Heart right ventricle (tissue), 16 donors: ENCODE measurements around the gene PLA2G2E. TPM values are rescaled to one million over a fixed set of nuclear protein-coding genes. Genes with fewer than 3 reads are reported as not detected.

Experiments
- ATAC-seq, 8 donors: fragments of 200-7000 bp; cut with Tn5 transposase; one replicate each; pipeline ENCODE4 v1.9.1; 2020; ENCODE audit warnings: mild to moderate bottlenecking in 8 of 8, moderate library complexity in 8 of 8, moderate number of reproducible peaks in 1 of 8
- DNase-seq, 2 donors: peaks; one replicate each; pipeline ENCODE4 v3.0.0-alpha.2; 2020
- H3K27ac ChIP-seq, 10 donors: fragments of 200-600 bp; sonication (generic) in 2 of 10; one replicate each; pipeline versions ENCODE4 v1.5.0 to v1.8.0; 2020 to 2022; ENCODE audit warnings: mild to moderate bottlenecking in 3 of 10
- H3K27me3 ChIP-seq, 7 donors: fragments of 200-600 bp; one replicate each; pipeline ENCODE4 v1.8.0; 2021 to 2022; ENCODE audit warnings: mild to moderate bottlenecking in 2 of 7
- H3K36me3 ChIP-seq, 9 donors: fragments of 200-600 bp; sonication (generic) in 1 of 9; one replicate each; pipeline versions ENCODE4 v1.5.0 to v1.8.0; 2020 to 2022; ENCODE audit warnings: mild to moderate bottlenecking in 2 of 9
- H3K4me1 ChIP-seq, 9 donors: fragments of 200-600 bp; sonication (generic) in 1 of 9; one replicate each; pipeline versions ENCODE4 v1.5.0 to v1.8.0; 2020 to 2022; ENCODE audit warnings: mild to moderate bottlenecking in 4 of 9
- H3K4me3 ChIP-seq, 10 donors: fragments of 200-600 bp; sonication (generic) in 2 of 10; one replicate each; pipeline versions ENCODE4 v1.5.0 to v1.8.0; 2020 to 2022; ENCODE audit warnings: mild to moderate bottlenecking in 7 of 10, moderate library complexity in 2 of 10
- H3K9me3 ChIP-seq, 11 donors: fragments of 200-600 bp in 10 of 11; sonication (generic) in 2 of 11; one replicate each; pipeline versions ENCODE4 v1.5.0 to v1.8.0; 2013 to 2022; ENCODE audit warnings: mild to moderate bottlenecking in 2 of 11, control low read depth in 1 of 11, moderate library complexity in 1 of 11
- CTCF ChIP-seq, 9 donors: fragments of 200-600 bp; sonication (generic) in 2 of 9; IDR thresholded peaks; one replicate each; pipeline versions ENCODE4 v1.5.0 to v1.8.0; 2021 to 2022; ENCODE audit warnings: antibody characterized with exemption in 9 of 9, mild to moderate bottlenecking in 5 of 9, moderate library complexity in 1 of 9
- WGBS, 2 donors: extraction: QIAGEN DNeasy Blood & Tissue Kit; methylation state at CpG; one replicate each; pipeline ENCODE4 v1.1.7; 2013; ENCODE audit warnings: inconsistent platforms in 1 of 2; 5-methylcytosine and 5-hydroxymethylcytosine counted together
- intact Hi-C, 10 donors: fragments of 100-400 bp; cut with DNase I; formaldehyde crosslinking; loops; one replicate each; pipeline versions ENCODE4 v1.11.1 to v1.14.2; 2022
- polyA plus RNA-seq, 2 donors: library from polyadenylated mRNA; stranded (reverse); fragments of 200-250 nt; gene quantifications; one replicate each; pipeline ENCODE4 v1.2.3, GENCODE V29; 2013
- total RNA-seq, 10 donors: library from RNA; stranded (reverse); fragmentation: NEBNext Ultra II Directional in 3 of 10; extraction: Animal tissue kit (Norgen Biotek cat#: 25700) in 3 of 10; gene quantifications; one replicate each; pipeline versions ENCODE4 v1.2.1 to v1.2.4, GENCODE V29; 2021 to 2023
- donor health status: Arrhythmogenic right ventricular cardiomyopathy.
- donor health status: ischemic (EF 13 %, LVEDD 7.1; RV severe dilation, severe dysfunction).
- donor health status: healthy with polysubstance abuse.
- donor health status: DM: no; HTN: yes; CAD: no.
- donor health status: DM: no; HTN: no; CAD: no.
- donor health status: ischemic (EF 25% LVEDD 6.9; RV normal size, moderate dysfunction).
- donor health status: ischemic (EF 25% LVEDD 5.7; RV mildly dilated, moderate dysfunction).
- donor health status: healthy.
- donor health status: DM: yes; HTN: yes; CAD: no.
- donor health status: Ischemic cardiomyopathy.
- donor health status: ischemic (EF 35%, LVEDD 5.7; RV mildly dilated, moderate dysfunction).
- donor health status: nonischemic (EF 11% LVEDD 7.7; RV severe dilation, severe dysfunction).
- donor health status: DM: yes; HTN: yes; CAD: no.
- donor health status: PGD.
- donor health status: ischemic (EF 29% LVEDD 5.4; RV normal size, mild dysfunction).
- donor health status: nonischemic (EF 23%, LVEDD 6.1; RV moderate dilation, normal function).

Gene PLA2G2E
- total and polyA plus RNA-seq, 12 donors = not detected

- Histone ChIP-seq H3K27ac (no peak overlapping the region), H3K4me3 (no peak overlapping the region), H3K9me3 (no peaks in the 10 kb centered on the region), H3K4me1 (no peaks in the 10 kb centered on the region), H3K36me3 (no peaks in the 10 kb centered on the region), H3K27me3 (peaks cover 0 to 42% (median 4%) of the 10 kb centered on the region in 7 donors)
- ATAC-seq (no peak), DNase-seq (no peak)
- TF ChIP-seq CTCF (IDR thresholded peaks at IDR 0.05) = no peak
- 59 to 64% methylated on average over 3 of the region's 3 CpGs for WGBS, 2 donors
- intact Hi-C loops = no loop called here
These were observed 23.6 kb upstream of the PLA2G2E start for GRCh38 chr1:19946971-19947370.

DNA sequence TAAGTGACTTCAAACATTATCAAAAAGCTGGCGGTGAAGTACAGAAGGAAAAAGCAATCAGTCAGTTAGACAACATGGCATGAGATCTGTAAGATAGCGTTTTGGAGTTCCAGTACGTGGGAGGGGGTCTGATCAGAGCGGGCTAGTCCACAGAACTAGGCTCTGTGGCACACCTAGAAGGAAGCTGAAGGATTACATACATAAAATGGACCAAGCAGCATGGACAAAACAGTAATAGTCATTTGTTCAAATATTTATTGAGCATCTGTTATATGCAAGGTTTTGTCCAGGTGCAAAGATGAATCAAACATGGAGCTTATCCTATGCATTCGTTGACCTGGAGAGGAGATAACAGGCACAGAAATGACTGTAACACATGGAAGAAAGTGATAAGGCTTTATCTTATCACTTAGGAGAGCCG is 22.9 kb upstream of the PLA2G2E start:
- H3K4me3 ChIP-seq = no peak overlapping the region
- 49 to 51% methylated on average over 6 of the region's 6 CpGs for WGBS, 2 donors
- ATAC-seq = no peak
- TF ChIP-seq CTCF (IDR thresholded peaks at IDR 0.05) = no peak
- H3K36me3 ChIP-seq = no peaks in the 10 kb centered on the region
- no peaks in the 10 kb centered on the region for H3K4me1 ChIP-seq
- peaks cover 0 to 42% (median 4%) of the 10 kb centered on the region in 7 donors for H3K27me3 ChIP-seq
- DNase-seq = no peak
- no peak overlapping the region for H3K27ac ChIP-seq
- intact Hi-C loops = no loop called here
- H3K9me3 ChIP-seq = no peaks in the 10 kb centered on the region

DNA sequence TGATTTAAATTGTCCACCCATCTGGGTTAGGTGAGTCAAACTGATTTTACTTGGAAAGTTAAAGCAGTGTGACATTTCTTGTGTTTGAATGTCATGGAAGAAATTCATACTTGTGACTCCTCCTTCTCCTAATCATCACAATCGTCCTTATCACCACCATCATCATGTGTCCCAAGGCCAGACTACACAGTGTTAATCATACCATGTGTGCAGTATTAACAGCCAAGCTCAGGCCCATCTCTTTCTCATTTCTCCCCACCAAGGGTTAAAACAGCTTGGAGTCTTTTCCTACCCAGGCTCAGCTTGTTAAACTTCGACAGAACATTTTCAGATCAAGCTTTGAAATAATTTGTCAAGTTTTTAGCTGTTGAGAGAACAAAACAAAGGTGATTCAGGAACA is 22.5 kb upstream of the PLA2G2E start:
- H3K27ac ChIP-seq = no peak overlapping the region
- no peaks in the 10 kb centered on the region for H3K9me3 ChIP-seq
- no peaks in the 10 kb centered on the region for H3K4me1 ChIP-seq
- no peak overlapping the region for H3K4me3 ChIP-seq
- no peaks in the 10 kb centered on the region for H3K36me3 ChIP-seq
- peaks cover 0 to 42% (median under 1%) of the 10 kb centered on the region in 7 donors for H3K27me3 ChIP-seq
- intact Hi-C loops = no loop called here
- DNase-seq (no peak), ATAC-seq (no peak)
- TF ChIP-seq CTCF (IDR thresholded peaks at IDR 0.05) = no peak
- WGBS, 2 donors = 28 to 36% methylated on average over 2 of the region's 2 CpGs

GRCh38 chr1:19942657-19943056 is 19.2 kb upstream of the PLA2G2E start:
- DNase-seq (no peak), ATAC-seq (no peak)
- no peaks in the 10 kb centered on the region for H3K4me1 ChIP-seq
- H3K27me3 ChIP-seq = peaks cover 0 to 25% (median 0%) of the 10 kb centered on the region in 7 donors
- H3K27ac ChIP-seq = no peak overlapping the region
- H3K9me3 ChIP-seq = no peaks in the 10 kb centered on the region
- H3K4me3 ChIP-seq = no peak overlapping the region
- H3K36me3 ChIP-seq = no peaks in the 10 kb centered on the region
- WGBS, 2 donors = 88% methylated on average over 2 of the region's 2 CpGs
- no peak for TF ChIP-seq CTCF (IDR thresholded peaks at IDR 0.05)
- intact Hi-C loops = no loop called here
